Endodermal cell (in vitro differentiated cells): ENCODE measurements around the gene RGS7. TPM values are rescaled to one million over a fixed set of nuclear protein-coding genes. Genes with fewer than 3 reads are reported as not detected.

Experiments used
- DNase-seq: peaks from one replicate; pipeline ENCODE4 v3.0.0-alpha.2; 2017
- H3K27ac ChIP-seq: 2 replicates; pipeline ENCODE4 v1.5.1; 2013; ENCODE audit warnings: mild to moderate bottlenecking, low read depth, low read length, moderate library complexity
- H3K27me3 ChIP-seq: 2 replicates; pipeline ENCODE4 v1.6.1; 2013; ENCODE audit warnings: mild to moderate bottlenecking, low read length, moderate library complexity; ENCODE audit not compliant: insufficient read depth, control insufficient read depth, poor library complexity, severe bottlenecking
- H3K36me3 ChIP-seq: 2 replicates; pipeline ENCODE4 v1.7.0; 2013; ENCODE audit warnings: mild to moderate bottlenecking, low read length, moderate library complexity; ENCODE audit not compliant: control insufficient read depth, insufficient read depth
- H3K4me1 ChIP-seq: one replicate; pipeline ENCODE4 v1.7.0; 2013; ENCODE audit warnings: low read length; ENCODE audit not compliant: control insufficient read depth, insufficient read depth
- H3K4me3 ChIP-seq: 2 replicates; pipeline ENCODE4 v1.5.1; 2013; ENCODE audit warnings: mild to moderate bottlenecking, low read length, moderate library complexity
- H3K9ac ChIP-seq: 2 replicates; pipeline ENCODE4 v1.6.1; 2013; ENCODE audit warnings: mild to moderate bottlenecking, low read length, moderate library complexity; ENCODE audit not compliant: poor library complexity, severe bottlenecking; ENCODE audit errors: extremely low read depth
- H3K9me3 ChIP-seq: 2 replicates; pipeline ENCODE4 v1.6.1; 2013; ENCODE audit warnings: mild to moderate bottlenecking, low read length, moderate library complexity; ENCODE audit not compliant: control insufficient read depth
- H3K27ac Mint-ChIP-seq: 2 replicates; pipeline ENCODE4 v1.8.0; 2020; ENCODE audit warnings: mixed read lengths
- H3K27me3 Mint-ChIP-seq: 2 replicates; pipeline ENCODE4 v1.8.0; 2021; ENCODE audit warnings: mild to moderate bottlenecking, mixed read lengths; ENCODE audit not compliant: insufficient read depth
- H3K36me3 Mint-ChIP-seq: 2 replicates; pipeline ENCODE4 v1.8.0; 2020; ENCODE audit warnings: low read depth, mixed read lengths
- H3K4me1 Mint-ChIP-seq: 2 replicates; pipeline ENCODE4 v1.8.0; 2020; ENCODE audit warnings: mixed read lengths
- H3K4me3 Mint-ChIP-seq: 2 replicates; pipeline ENCODE4 v1.8.0; 2020; ENCODE audit warnings: mild to moderate bottlenecking, moderate library complexity, mixed read lengths
- H3K9me3 Mint-ChIP-seq: 2 replicates; pipeline ENCODE4 v1.8.0; 2020; ENCODE audit warnings: mild to moderate bottlenecking, mixed read lengths
- CTCF ChIP-seq: fragments of 200-600 bp; sonication (generic); conservative IDR thresholded peaks from 2 replicates; pipeline ENCODE4 v1.5.0; 2021; ENCODE audit warnings: antibody characterized with exemption, mild to moderate bottlenecking
- WGBS, 2 experiments: methylation state at CpG; one replicate each; pipeline versions ENCODE4 v1.1.5 to v1.1.7; 2013; ENCODE audit warnings: missing lambda C conversion rate in 2 of 2, mixed read lengths in 1 of 2; ENCODE audit not compliant: insufficient coverage in 1 of 2, insufficient read length in 1 of 2; 5-methylcytosine and 5-hydroxymethylcytosine counted together
- total RNA-seq, 2 donors: library from RNA; stranded (reverse); fragmentation: NEBNext Ultra II Directional in 1 of 2; extraction: Animal tissue kit (Norgen Biotek cat#: 25700) in 1 of 2; gene quantifications; 2 replicates in 1 of 2; 3 replicates in 1 of 2; pipeline ENCODE4 v1.2.1, GENCODE V29; 2021

The RGS7 gene
- total RNA-seq, 2 donors from 2014 or later = 1.0 to 1.1 TPM

DNA sequence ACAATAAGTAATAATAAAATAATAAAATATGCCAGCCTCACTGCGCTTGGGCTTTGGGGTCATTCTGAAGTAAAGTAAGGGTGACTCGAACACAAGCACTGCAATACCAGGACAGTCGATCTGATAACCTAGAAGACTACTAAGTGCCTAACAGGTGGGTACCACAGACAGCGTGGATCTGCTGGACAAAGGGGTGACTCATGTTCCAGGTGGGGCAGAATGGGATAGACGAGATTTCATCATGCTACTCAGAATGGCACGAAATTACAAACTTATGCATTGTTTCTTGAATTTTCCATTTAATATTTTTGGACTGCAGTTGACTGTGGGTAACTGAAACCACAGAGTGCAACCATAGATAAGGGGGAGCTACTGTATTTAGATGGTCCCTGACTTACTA lies 523.9 kb downstream of the RGS7 start:
- Mint-ChIP-seq H3K27me3 (no peaks in the 10 kb centered on the region), H3K9me3 (no peaks in the 10 kb centered on the region), H3K4me3 (no peak overlapping the region), H3K4me1 (no peaks in the 10 kb centered on the region), H3K27ac (no peak overlapping the region), H3K36me3 (no peaks in the 10 kb centered on the region)
- Histone ChIP-seq H3K4me3 (no peak overlapping the region), H3K9me3 (no peaks in the 10 kb centered on the region), H3K4me1 (no peaks in the 10 kb centered on the region), H3K27ac (no peak overlapping the region), H3K27me3 (no peaks in the 10 kb centered on the region), H3K36me3 (no peaks in the 10 kb centered on the region), H3K9ac (no peak overlapping the region)
- no peak for DNase-seq
- no peak for TF ChIP-seq CTCF
- 91 to 94% methylated on average over 6 of the region's 6 CpGs for WGBS, 2 experiments

GRCh38 chr1:240831922-240832321 lies 525.1 kb downstream of the RGS7 start:
- H3K27me3 ChIP-seq = no peaks in the 10 kb centered on the region
- Mint-ChIP-seq H3K4me3 (no peak overlapping the region), H3K4me1 (peaks cover 2% of the 10 kb centered on the region), H3K27me3 (no peaks in the 10 kb centered on the region), H3K36me3 (no peaks in the 10 kb centered on the region), H3K9me3 (no peaks in the 10 kb centered on the region), H3K27ac (no peak overlapping the region)
- no peaks in the 10 kb centered on the region for H3K36me3 ChIP-seq
- WGBS, 2 experiments = 59% methylated on average over 3 of the region's 3 CpGs; no CpG with 5 or more reads in 1 of the 2 experiments
- H3K9me3 ChIP-seq = no peaks in the 10 kb centered on the region
- no peak overlapping the region for H3K9ac ChIP-seq
- no peaks in the 10 kb centered on the region for H3K4me1 ChIP-seq
- H3K27ac ChIP-seq = no peak overlapping the region
- H3K4me3 ChIP-seq = no peak overlapping the region
- TF ChIP-seq CTCF = no peak
- DNase-seq = no peak

GRCh38 chr1:240831191-240831631 lies 525.8 kb downstream of the RGS7 start:
- Mint-ChIP-seq H3K27ac (no peak overlapping the region), H3K4me1 (peaks cover 2% of the 10 kb centered on the region), H3K36me3 (no peaks in the 10 kb centered on the region), H3K9me3 (no peaks in the 10 kb centered on the region), H3K4me3 (no peak overlapping the region), H3K27me3 (no peaks in the 10 kb centered on the region)
- Histone ChIP-seq H3K4me3 (no peak overlapping the region), H3K27me3 (no peaks in the 10 kb centered on the region), H3K27ac (no peak overlapping the region), H3K36me3 (no peaks in the 10 kb centered on the region), H3K4me1 (no peaks in the 10 kb centered on the region), H3K9ac (no peak overlapping the region), H3K9me3 (no peaks in the 10 kb centered on the region)
- no peak for DNase-seq
- WGBS, 2 experiments = 97% methylated on average over 3 of the region's 3 CpGs; no CpG with 5 or more reads in 1 of the 2 experiments
- no peak for TF ChIP-seq CTCF
